Measurements from ENCODE around the gene F11.

GRCh38 chr4:186227221-186227620 lies 38.8 kb upstream of the F11 start, which contains the start of gene KLKB1:
- TF ChIP-seq CTCF (IDR thresholded peaks at IDR 0.05; ENCODE audit: low read length) (no peak), EZH2 (IDR thresholded peaks at IDR 0.05; ENCODE audit: borderline replicate concordance, low read length) (no peak)

All from OCI-LY1 (cell line).